HG03571 (cell line): ENCODE data around the gene CNPY4.
A peak's percentile ranks its signal among the peaks of the same experiment; 100 is the strongest.
"Not testable (repeated sequence)": the region's sequence is repeated elsewhere in the genome, so short reads cannot be mapped to it uniquely, and the experiment has no call there.

Experiments
- ATAC-seq: cut with Tn5 transposase; IDR thresholded peaks from one replicate; pipeline ENCODE4 v1.9.1; 2021; ENCODE audit not compliant: unreplicated experiment

Gene CNPY4

GRCh38 chr7:100146350-100146749 lies 26.9 kb downstream of the CNPY4 start:
- ATAC-seq: not testable (repeated sequence)

GRCh38 chr7:100147278-100147677 lies 27.8 kb downstream of the CNPY4 start:
- no peak for ATAC-seq

- no peak for ATAC-seq
Measured at GRCh38 chr7:100148225-100148558, 28.8 kb downstream of the CNPY4 start.

GRCh38 chr7:100148559-100149328 lies 29.3 kb downstream of the CNPY4 start, which contains the start of gene LAMTOR4:
LAMTOR4 (plus strand) TSS chr7:100148918; CDS start chr7:100148973, 55 bp downstream.
- peak; percentile 98 for ATAC-seq

GRCh38 chr7:100152404-100152803 lies 33.0 kb downstream of the CNPY4 start:
- ATAC-seq: no peak

- no peak for ATAC-seq
Measured at GRCh38 chr7:100152937-100153666, 33.7 kb downstream of the CNPY4 start.

GRCh38 chr7:100153708-100154535 lies 34.5 kb downstream of the CNPY4 start:
- no peak for ATAC-seq

GRCh38 chr7:100154651-100155491 lies 35.4 kb downstream of the CNPY4 start:
- ATAC-seq: no peak

GRCh38 chr7:100155553-100156317 lies 36.3 kb downstream of the CNPY4 start:
- no peak for ATAC-seq

GRCh38 chr7:100156331-100157068 lies 37.1 kb downstream of the CNPY4 start:
- no peak for ATAC-seq

- ATAC-seq: no peak
Measured at GRCh38 chr7:100157069-100157333, 37.6 kb downstream of the CNPY4 start.

GRCh38 chr7:100157334-100158228 lies 38.1 kb downstream of the CNPY4 start:
- ATAC-seq: no peak

- ATAC-seq: peak; percentile 67
Measured at GRCh38 chr7:100158229-100159098, 39.0 kb downstream of the CNPY4 start, which contains the start of gene TRAPPC14. TRAPPC14 (minus strand) TSS chr7:100158723; CDS start chr7:100158499, 224 bp downstream.

GRCh38 chr7:100159099-100159623 lies 39.7 kb downstream of the CNPY4 start:
- ATAC-seq: no peak

GRCh38 chr7:100160067-100160466 lies 40.6 kb downstream of the CNPY4 start:
- ATAC-seq: no peak

GRCh38 chr7:100163006-100163531 lies 43.6 kb downstream of the CNPY4 start:
- no peak for ATAC-seq

GRCh38 chr7:100163871-100164270 lies 44.4 kb downstream of the CNPY4 start:
- ATAC-seq: no peak
